ENCODE measurements around the gene PAFAH1B2. TPM values are rescaled to one million over a fixed set of nuclear protein-coding genes. Genes with fewer than 3 reads are reported as not detected.

Gene PAFAH1B2
- total and polyA plus RNA-seq, 2 of the 8 experiments (the other 6 are each of a cell fraction or from before 2014, with no cell fraction given), result 38.2 to 161 TPM

GRCh38 chr11:117178210-117179034 is 34.3 kb downstream of the PAFAH1B2 start, which contains the start of gene SIDT2 (continued):
- TF ChIP-seq, protein P1, sequence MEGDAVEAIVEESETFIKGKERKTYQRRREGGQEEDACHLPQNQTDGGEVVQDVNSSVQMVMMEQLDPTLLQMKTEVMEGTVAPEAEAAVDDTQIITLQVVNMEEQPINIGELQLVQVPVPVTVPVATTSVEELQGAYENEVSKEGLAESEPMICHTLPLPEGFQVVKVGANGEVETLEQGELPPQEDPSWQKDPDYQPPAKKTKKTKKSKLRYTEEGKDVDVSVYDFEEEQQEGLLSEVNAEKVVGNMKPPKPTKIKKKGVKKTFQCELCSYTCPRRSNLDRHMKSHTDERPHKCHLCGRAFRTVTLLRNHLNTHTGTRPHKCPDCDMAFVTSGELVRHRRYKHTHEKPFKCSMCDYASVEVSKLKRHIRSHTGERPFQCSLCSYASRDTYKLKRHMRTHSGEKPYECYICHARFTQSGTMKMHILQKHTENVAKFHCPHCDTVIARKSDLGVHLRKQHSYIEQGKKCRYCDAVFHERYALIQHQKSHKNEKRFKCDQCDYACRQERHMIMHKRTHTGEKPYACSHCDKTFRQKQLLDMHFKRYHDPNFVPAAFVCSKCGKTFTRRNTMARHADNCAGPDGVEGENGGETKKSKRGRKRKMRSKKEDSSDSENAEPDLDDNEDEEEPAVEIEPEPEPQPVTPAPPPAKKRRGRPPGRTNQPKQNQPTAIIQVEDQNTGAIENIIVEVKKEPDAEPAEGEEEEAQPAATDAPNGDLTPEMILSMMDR (IDR thresholded peaks at IDR 0.05; ENCODE audit: control extremely low read depth in 1 of 3, insufficient read depth in 1 of 3, low read depth in 1 of 3, low read length in 3 of 3), result peak in 1 of 3 experiments; percentile 5; a peak in 1 of 4 replicates
- TF ChIP-seq SIN3A (conservative IDR thresholded peaks at IDR 0.05 in 1 of 2, IDR thresholded peaks at IDR 0.05 in 1 of 2; ENCODE audit: low read depth in 1 of 2, low read length in 2 of 2), result peak; percentile 44 to 90; a peak in 3 of 4 replicates
- TF ChIP-seq RXRA (IDR thresholded peaks at IDR 0.05; ENCODE audit: insufficient read depth, low read depth, low read length), result no peak
- TF ChIP-seq JUN (IDR thresholded peaks at IDR 0.05; ENCODE audit: low read depth, low read length), result no peak
- TF ChIP-seq USF2 (IDR thresholded peaks at IDR 0.05; ENCODE audit: low read length), result no peak
- no peak for TF ChIP-seq POU5F1 (IDR thresholded peaks at IDR 0.05; ENCODE audit: low read depth, low read length)
- TF ChIP-seq KDM1A (IDR thresholded peaks at IDR 0.05; ENCODE audit: borderline replicate concordance, low read length), result no peak
- TF ChIP-seq ASH2L (IDR thresholded peaks at IDR 0.05; ENCODE audit: low read length), result no peak
- no peak for TF ChIP-seq BRCA1 (IDR thresholded peaks at IDR 0.05; ENCODE audit: low read depth, low read length)
- no peak for TF ChIP-seq SP4 (IDR thresholded peaks at IDR 0.05; ENCODE audit: low read length)
- no peak for TF ChIP-seq PHF8 (conservative IDR thresholded peaks at IDR 0.05; ENCODE audit: low read depth, low read length)
- TF ChIP-seq SP1 (IDR thresholded peaks at IDR 0.05; ENCODE audit: low read depth, low read length), result peak; percentile 61; the same call in 1 of the 2 replicates
- no peak for TF ChIP-seq TAF7 (optimal IDR thresholded peaks at IDR 0.05; ENCODE audit: borderline replicate concordance, low read depth, low read length)
- no peak for TF ChIP-seq GTF2F1 (IDR thresholded peaks at IDR 0.05; ENCODE audit: borderline replicate concordance, low read depth, low read length)
- no peak for TF ChIP-seq RNF2 (IDR thresholded peaks at IDR 0.05; ENCODE audit: borderline replicate concordance, low read depth, low read length, missing control alignments, poor library complexity, severe bottlenecking)
- TF ChIP-seq CTBP2 (IDR thresholded peaks at IDR 0.05; ENCODE audit: borderline replicate concordance, insufficient read depth, insufficient read length, low read length), result no peak
- TF ChIP-seq YY1 (IDR thresholded peaks at IDR 0.05; ENCODE audit: low read depth, low read length), result no peak; the same call in 1 of the 2 replicates

Measured in H1 (cell line).